WERI-Rb-1 (cell line): Measurements from ENCODE around the gene SH3BGRL2.

Experiments
- DNase-seq: peaks from one replicate; pipeline ENCODE4 v3.0.0-alpha.2; 2020
- H3K27ac ChIP-seq: fragments of 250-450 bp; sonication (Bioruptor Pico); 2 replicates; pipeline ENCODE4 v1.5.1; 2020; ENCODE audit warnings: mild to moderate bottlenecking, moderate library complexity
- H3K27me3 ChIP-seq: fragments of 250-450 bp; sonication (Bioruptor Pico); 2 replicates; pipeline ENCODE4 v1.5.1; 2021; ENCODE audit warnings: mild to moderate bottlenecking, low read depth, moderate library complexity; ENCODE audit not compliant: insufficient read depth, severe bottlenecking
- H3K36me3 ChIP-seq: fragments of 250-450 bp; sonication (Bioruptor Pico); 2 replicates; pipeline ENCODE4 v1.5.1; 2020; ENCODE audit warnings: mild to moderate bottlenecking, moderate library complexity
- H3K4me3 ChIP-seq: 2 replicates; pipeline ENCODE4 v1.5.1; 2011; ENCODE audit warnings: low read depth, mild to moderate bottlenecking, control low read depth, low read length
- H3K9me3 ChIP-seq: fragments of 250-450 bp; sonication (Bioruptor Pico); 2 replicates; pipeline ENCODE4 v1.5.1; 2021; ENCODE audit warnings: mild to moderate bottlenecking, moderate library complexity; ENCODE audit not compliant: severe bottlenecking
- CTCF ChIP-seq: IDR thresholded peaks from 2 replicates; pipeline ENCODE4 v1.5.1; 2011; ENCODE audit warnings: low read depth, mild to moderate bottlenecking, control low read depth, inconsistent platforms, low read length

The SH3BGRL2 gene

GRCh38 chr6:79610306-79611009, 20.7 kb upstream of the SH3BGRL2 start:
- no peak overlapping the region for H3K4me3 ChIP-seq
- no peaks in the 10 kb centered on the region for H3K27me3 ChIP-seq
- H3K27ac ChIP-seq, result no peak overlapping the region
- TF ChIP-seq CTCF, result no peak
- no peaks in the 10 kb centered on the region for H3K36me3 ChIP-seq
- no peaks in the 10 kb centered on the region for H3K9me3 ChIP-seq
- DNase-seq, result no peak

GRCh38 chr6:79612457-79612856, 18.7 kb upstream of the SH3BGRL2 start:
- Histone ChIP-seq H3K27me3 (no peaks in the 10 kb centered on the region), H3K4me3 (no peak overlapping the region), H3K9me3 (no peaks in the 10 kb centered on the region), H3K27ac (no peak overlapping the region), H3K36me3 (no peaks in the 10 kb centered on the region)
- no peak for DNase-seq
- TF ChIP-seq CTCF, result no peak

- Histone ChIP-seq H3K27me3 (no peaks in the 10 kb centered on the region), H3K4me3 (no peak overlapping the region), H3K27ac (no peak overlapping the region), H3K9me3 (no peaks in the 10 kb centered on the region), H3K36me3 (no peaks in the 10 kb centered on the region)
- DNase-seq, result no peak
- TF ChIP-seq CTCF, result no peak
Observed at GRCh38 chr6:79612918-79613317, 18.2 kb upstream of the SH3BGRL2 start.

- no peak for TF ChIP-seq CTCF
- DNase-seq, result no peak
- Histone ChIP-seq H3K27me3 (no peaks in the 10 kb centered on the region), H3K9me3 (no peaks in the 10 kb centered on the region), H3K4me3 (no peak overlapping the region), H3K27ac (no peak overlapping the region), H3K36me3 (no peaks in the 10 kb centered on the region)
Observed at GRCh38 chr6:79613912-79614311, 17.2 kb upstream of the SH3BGRL2 start.

GRCh38 chr6:79614326-79615305, 16.5 kb upstream of the SH3BGRL2 start:
- DNase-seq, result no peak
- H3K27ac ChIP-seq, result no peak overlapping the region
- no peaks in the 10 kb centered on the region for H3K27me3 ChIP-seq
- no peak for TF ChIP-seq CTCF
- no peaks in the 10 kb centered on the region for H3K9me3 ChIP-seq
- H3K36me3 ChIP-seq, result no peaks in the 10 kb centered on the region
- no peak overlapping the region for H3K4me3 ChIP-seq
